NCI-H460 (cell line): Measurements from ENCODE around the gene TRIAP1. TPM values are rescaled to one million over a fixed set of nuclear protein-coding genes. Genes with fewer than 3 reads are reported as not detected.

ENCODE experiments used
- DNase-seq: peaks from one replicate; pipeline ENCODE4 v3.0.0-alpha.2; 2016; ENCODE audit warnings: low read depth; ENCODE audit errors: extremely low read depth
- total RNA-seq: library from RNA; depleted of rRNA; stranded (reverse); fragments of >200 nt; shearing (Covaris generic); gene quantifications from 2 replicates; pipeline ENCODE4 v1.2.3, GENCODE V29; 2014; rRNA removed

TRIAP1 gene
- total RNA-seq, 1 experiment from 2014 or later = 91.3 TPM

GRCh38 chr12:120397824-120398540 lies 48.2 kb downstream of the TRIAP1 start:
- DNase-seq = no peak

DNA sequence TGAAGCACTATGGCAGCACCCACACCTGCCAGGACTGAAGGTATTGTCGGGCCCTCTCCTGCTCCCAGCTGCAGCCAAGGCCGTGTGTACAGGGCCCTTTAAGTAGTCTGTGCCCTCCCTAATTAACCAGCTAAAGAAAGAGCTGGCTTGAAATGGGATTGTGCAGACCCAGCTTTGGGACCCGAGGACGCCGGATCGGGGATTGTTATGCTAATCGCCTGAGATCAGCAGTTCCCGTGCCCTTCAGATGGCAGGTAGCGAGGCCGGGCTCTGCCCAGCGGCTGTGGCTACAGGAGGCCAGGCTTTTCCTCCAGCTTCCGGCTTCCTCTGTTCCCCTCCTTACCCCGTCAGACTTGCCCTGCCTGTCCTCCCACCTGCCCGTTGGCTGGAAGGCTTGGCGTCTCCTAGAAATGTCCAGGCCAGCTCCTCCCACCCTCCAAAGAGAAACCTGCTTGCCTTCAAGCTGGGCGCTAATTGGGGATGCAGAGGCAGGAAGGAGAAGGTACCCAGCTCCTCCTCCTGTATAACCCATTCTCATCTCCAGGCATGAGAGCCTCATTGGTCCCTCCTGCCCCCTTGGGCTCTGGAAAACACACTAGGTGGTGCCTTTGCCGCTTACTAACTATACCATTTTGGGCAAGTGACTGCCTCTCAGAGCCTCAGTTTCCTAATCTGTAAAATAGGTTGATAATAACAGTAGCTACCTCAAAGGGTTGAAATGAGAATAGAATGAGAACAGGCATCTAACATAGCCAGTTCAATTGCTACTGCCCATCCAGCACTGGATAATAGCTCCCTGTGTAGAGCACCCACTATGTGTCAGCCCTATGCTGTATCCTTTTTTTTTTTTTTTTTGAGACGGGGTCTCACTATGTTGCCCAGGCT lies 51.5 kb downstream of the TRIAP1 start:
- no peak for DNase-seq

Other genes with a start within 250 kb of the TRIAP1 start
- 5,894 and 6,669 TPM in 2 replicates for gene RPLP0, start 245.3 kb downstream of the TRIAP1 start, total RNA-seq
- gene PXN, start 180.7 kb downstream of the TRIAP1 start, total RNA-seq = 40.1 and 46.9 TPM in 2 replicates
- not detected in 2 replicates for gene RNU4-2, start 154.5 kb downstream of the TRIAP1 start, total RNA-seq
- gene RNU4-1, start 153.1 kb downstream of the TRIAP1 start, total RNA-seq = under 0.01 TPM in 1 of 2 replicates, not detected in the other
- 0.97 and 1.7 TPM in 2 replicates for gene SIRT4, start 144.1 kb downstream of the TRIAP1 start, total RNA-seq
- not detected in 2 replicates for gene PLA2G1B, start 118.6 kb downstream of the TRIAP1 start, total RNA-seq
- gene MSI1, start 77.2 kb downstream of the TRIAP1 start, total RNA-seq = 0.17 TPM in 2 replicates
- 847 and 1,113 TPM in 2 replicates for gene COX6A1, start 8.3 kb downstream of the TRIAP1 start, total RNA-seq
- 32.8 and 35.6 TPM in 2 replicates for gene GATC, start 60 bp upstream of the TRIAP1 start, total RNA-seq
- 126 and 146 TPM in 2 replicates for gene SRSF9, start 23.4 kb upstream of the TRIAP1 start, total RNA-seq
- gene DYNLL1, start 49.7 kb upstream of the TRIAP1 start, total RNA-seq = 205 and 250 TPM in 2 replicates
- 47.5 and 55.1 TPM in 2 replicates for gene COQ5, start 82.8 kb upstream of the TRIAP1 start, total RNA-seq
- gene RNF10, start 88.0 kb upstream of the TRIAP1 start, total RNA-seq = 90.8 and 94.5 TPM in 2 replicates
- 42.5 and 45.6 TPM in 2 replicates for gene POP5, start 135.0 kb upstream of the TRIAP1 start, total RNA-seq
- not detected in 2 replicates for gene CABP1, start 194.2 kb upstream of the TRIAP1 start, total RNA-seq
- gene MLEC, start 240.8 kb upstream of the TRIAP1 start, total RNA-seq = 76.6 and 77.4 TPM in 2 replicates